GM19035 (cell line): Measurements from ENCODE around the gene SLC17A9.

Source experiments
- ATAC-seq: cut with Tn5 transposase; IDR thresholded peaks from one replicate; pipeline ENCODE4 v1.9.1; 2021; ENCODE audit not compliant: unreplicated experiment

SLC17A9 gene

DNA sequence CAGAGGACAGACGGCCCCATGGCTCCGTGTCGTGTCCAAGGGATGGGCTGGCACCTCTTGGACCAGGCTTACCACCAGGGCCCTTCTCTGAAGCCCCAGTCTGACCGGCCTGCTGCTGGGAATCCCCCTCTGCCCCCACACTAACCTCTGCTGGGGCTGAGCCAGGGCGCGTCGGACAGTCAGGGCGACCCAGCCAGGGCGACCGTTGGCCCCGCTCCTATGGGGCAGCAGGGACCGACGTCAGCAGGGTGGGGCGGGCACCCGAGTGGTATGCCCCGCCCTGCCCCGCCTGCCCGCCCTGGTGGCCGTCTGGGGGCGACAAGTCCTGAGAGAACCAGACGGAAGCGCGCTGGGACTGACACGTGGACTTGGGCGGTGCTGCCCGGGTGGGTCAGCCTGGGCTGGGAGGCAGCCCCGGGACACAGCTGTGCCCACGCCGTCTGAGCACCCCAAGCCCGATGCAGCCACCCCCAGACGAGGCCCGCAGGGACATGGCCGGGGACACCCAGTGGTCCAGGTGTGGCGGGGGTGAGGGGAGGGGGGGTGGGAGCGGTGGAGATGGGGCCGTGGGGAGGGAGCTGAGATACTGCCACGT is at the start of gene SLC17A9:
SLC17A9 (plus strand) TSS at position 337 of the 595 bp plus-strand sequence; CDS start at position 459, 122 bp downstream.
- peak; percentile 52 for ATAC-seq

- no peak for ATAC-seq
Measured at GRCh38 chr20:62902926-62903615, 49.4 kb upstream of the SLC17A9 start.

DNA sequence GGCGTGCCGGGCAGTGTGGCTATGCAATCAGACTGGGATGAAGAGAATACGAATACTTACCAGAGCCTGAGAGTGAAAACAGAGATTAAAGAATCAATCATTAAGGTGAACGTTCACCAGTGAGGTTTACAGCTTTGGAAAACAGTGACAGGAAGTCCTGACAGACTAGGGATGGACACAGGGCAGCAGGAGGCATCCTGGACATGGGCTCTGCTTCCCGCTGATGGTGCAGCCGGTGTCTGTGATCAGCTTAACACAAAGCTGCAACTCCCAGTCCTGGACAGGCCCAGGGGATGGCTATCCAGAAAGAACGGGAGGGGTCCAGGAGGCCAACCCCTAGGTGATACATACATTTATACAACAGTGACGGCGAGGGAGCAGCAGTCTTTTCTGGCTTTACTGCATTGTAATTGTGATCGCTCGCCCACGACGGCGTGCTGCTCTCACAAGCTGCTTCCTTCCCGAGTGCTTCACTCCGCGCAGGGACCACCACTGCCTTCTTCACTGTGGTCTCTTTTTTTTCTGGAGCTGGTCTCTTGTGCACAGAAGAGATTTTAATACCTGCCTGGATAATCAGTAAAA is 46.9 kb upstream of the SLC17A9 start:
- ATAC-seq: no peak

- ATAC-seq: no peak
Measured at GRCh38 chr20:62906209-62906608, 46.3 kb upstream of the SLC17A9 start.

GRCh38 chr20:62906647-62907375 is 45.7 kb upstream of the SLC17A9 start:
- ATAC-seq: no peak

GRCh38 chr20:62907384-62908317 is 44.9 kb upstream of the SLC17A9 start:
- no peak for ATAC-seq

GRCh38 chr20:62908971-62909791 is 43.3 kb upstream of the SLC17A9 start:
- ATAC-seq: no peak

- ATAC-seq: no peak
Measured at GRCh38 chr20:62910217-62910766, 42.2 kb upstream of the SLC17A9 start.

DNA sequence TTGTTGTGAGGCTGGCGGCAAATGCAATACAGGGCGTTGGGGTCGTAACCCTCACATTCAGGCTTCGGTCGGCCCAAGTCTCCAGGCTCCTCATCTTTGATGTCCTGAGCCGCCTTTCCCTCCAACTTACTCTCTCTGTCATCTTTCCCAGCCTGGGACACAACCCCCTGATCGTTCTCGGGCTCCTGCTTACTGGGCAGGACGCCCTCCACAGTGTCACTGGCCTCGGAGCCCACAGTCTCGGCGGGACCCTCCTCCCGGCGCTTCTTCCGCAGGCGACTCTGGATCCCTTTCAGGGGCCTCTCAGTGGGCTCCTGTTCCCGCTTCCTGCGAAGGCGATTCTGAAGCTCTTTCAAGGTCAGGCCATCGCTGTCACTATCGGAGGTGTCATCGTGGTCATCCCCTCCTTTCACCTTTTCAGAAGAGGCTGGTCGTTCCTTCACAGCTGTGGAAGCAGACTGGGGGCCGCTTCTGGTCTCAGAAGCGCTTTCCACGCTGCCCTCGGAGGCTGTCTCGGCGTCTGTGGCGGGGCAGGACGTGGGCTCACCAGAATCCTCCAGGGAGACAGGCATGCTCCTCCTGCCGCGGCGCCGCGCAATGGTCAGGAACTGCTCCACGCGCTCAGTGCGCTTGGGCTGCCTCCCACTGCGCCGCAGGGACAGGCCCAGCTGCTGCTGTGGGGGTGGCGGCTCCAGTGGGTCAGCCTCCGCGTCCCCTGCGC is 41.6 kb upstream of the SLC17A9 start:
- no peak for ATAC-seq

DNA sequence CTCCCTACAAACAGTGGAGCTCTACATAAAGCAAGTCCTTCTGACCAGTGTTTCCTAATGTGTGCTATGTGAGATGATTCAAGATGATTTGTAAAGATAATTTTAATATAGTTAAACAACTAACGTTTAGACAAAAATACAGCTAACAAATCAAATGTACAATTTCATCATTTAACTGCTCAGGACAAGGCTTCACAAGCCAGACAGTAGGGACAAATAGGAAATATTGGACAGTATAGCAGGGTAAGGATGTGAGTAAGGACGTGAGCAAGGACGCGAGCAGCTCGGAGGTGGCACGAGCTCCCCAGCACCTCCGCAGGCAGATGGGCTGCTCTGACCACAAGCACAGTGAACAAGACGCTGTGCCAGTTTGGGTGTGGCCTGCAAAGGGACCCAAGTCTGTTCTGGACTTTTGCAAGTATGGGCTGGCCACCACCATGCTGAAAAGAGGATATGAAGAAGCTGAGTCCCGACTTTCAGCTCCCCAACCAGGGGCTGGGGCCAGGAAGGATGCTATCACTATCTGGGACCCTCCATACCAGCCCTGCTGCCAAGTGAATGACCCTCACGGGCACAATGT is 40.7 kb upstream of the SLC17A9 start:
- no peak for ATAC-seq

- no peak for ATAC-seq
Measured at GRCh38 chr20:62913043-62913630, 39.4 kb upstream of the SLC17A9 start.

- no peak for ATAC-seq
Measured at GRCh38 chr20:62914436-62914835, 38.1 kb upstream of the SLC17A9 start.

GRCh38 chr20:62914970-62915457 is 37.5 kb upstream of the SLC17A9 start:
- no peak for ATAC-seq

DNA sequence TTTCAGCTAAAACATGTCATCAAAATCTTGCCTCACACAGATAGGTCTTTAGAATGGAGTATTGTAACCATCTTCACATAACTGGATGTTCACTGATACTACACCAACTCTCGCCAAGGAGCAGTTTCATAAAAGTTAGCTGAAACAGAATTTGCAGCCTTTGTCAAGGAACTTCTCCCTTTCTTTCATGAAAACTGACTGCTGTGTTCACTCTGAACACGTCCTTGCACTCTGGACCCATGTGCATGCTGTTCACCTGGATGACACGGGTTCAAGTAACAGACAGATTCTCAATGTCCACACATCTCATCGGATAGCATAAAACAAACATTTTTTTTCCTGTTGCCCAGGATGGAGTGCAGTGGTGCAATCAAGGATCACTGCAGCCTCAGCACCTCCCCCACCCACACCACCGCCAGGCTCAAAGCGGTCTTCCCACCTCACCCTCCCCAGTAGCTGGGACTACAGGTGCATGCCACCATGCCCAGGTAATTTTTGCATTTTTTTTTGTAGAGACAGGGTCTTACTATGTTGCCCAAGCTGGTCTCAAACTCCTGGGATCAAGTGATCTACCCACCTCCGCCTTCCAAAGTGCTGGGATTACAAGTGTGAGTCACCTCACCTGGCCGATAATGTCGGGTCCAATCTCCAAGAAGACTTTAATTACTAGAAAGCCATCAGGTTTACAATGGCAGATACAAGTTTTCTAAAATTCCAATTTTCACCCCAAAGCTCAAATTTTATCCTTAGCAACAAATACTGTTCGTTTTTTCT is 35.6 kb upstream of the SLC17A9 start:
- ATAC-seq: no peak

DNA sequence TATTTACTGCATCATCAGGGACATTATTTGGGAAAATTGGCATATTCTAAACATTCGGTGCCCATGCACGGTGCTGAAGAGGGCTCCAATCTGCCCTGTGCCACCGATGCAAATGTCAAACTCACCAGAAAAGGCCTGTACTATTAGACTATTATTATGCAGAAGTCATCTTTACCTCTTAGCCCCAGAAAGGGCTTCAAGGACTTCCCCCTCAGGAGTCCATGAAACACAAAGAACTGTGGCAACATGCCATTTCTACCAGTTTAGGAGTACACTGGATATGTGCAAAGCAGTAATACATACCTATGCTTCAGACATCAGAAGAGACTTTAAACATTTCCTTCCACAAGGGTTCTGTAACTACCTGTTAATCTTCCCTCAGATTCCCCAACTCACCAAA is 34.8 kb upstream of the SLC17A9 start:
- ATAC-seq: no peak

DNA sequence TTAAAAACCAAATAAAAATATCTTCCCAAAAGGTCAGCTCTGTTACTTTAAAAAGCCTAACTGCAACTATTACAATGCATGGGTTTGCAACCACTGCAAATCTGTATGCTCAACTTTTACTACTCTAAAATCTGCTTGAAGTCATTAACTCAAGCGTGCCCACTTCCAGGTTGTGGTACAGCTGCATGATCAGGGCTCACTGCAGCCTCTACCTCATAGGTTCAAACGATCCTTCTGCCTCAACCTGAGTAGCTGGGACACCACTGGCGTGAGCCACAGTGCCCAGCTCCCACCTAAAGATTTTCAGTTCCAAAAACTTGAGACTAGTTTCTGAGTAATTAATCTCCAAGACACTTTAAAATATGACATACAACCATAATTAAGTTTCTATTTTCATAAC is 34.4 kb upstream of the SLC17A9 start:
- no peak for ATAC-seq

DNA sequence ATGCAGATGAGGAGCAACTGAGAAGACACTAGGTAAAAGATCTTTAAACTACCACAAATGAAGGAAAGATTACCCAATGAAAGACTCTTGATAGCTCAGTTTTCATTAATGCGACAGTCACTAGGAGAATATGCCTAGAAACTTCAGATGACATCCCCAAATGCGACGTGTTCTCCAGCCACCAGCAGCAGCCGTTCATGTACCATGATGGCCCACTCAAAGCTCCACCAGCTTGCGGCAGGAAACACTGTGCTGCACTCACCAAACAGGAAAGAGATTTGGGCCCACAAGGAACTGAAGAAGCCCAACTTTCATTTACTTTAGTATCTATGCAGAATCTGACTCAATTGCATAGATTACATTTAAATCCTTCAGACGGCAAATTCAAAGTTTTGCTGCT is 33.7 kb upstream of the SLC17A9 start:
- no peak for ATAC-seq
